HG03354 (cell line): Measurements from ENCODE around the gene ADCY9.

ENCODE experiments used
- ATAC-seq: cut with Tn5 transposase; IDR thresholded peaks from one replicate; pipeline ENCODE4 v1.9.1; 2021; ENCODE audit warnings: mild to moderate bottlenecking; ENCODE audit not compliant: unreplicated experiment, poor library complexity, severe bottlenecking

The ADCY9 gene

DNA sequence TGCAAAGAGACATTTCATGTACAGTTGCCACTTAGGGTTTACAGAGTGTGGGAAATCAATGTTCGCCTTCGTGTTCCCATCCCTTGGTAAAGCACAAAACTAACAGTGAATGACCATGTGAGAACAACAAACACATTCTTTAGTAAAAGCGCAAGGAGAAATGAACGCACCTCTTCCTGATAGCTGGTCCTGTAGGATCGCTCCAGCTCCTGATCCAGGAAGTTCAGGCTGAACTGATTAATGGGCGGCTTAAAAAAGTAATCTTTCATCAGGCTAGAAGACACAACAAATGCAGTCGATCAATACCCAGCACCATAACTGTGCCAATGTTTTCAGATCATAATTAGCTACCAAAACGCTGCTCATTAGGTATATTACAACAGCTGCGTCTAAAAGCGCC lies 127.4 kb downstream of the ADCY9 start:
- ATAC-seq, result no peak

DNA sequence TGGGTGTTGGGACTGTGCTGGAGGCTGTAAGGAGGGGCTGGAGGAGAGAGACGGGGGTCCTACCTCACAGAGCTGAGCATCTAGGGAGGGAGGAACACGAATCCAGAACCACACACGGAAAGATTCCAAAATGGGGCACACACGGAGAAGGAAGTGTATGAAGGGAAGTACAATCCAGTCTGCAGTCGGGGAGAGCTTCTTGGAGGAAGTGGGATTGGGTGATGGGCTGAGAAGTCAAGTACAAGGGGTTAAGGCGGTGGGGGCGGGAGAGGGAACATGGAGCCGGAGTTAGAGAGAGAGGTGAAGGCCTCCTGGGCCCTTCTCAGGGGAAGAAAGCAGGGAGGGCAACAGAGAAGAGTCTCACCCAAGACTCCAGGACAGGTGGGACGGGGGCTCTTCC lies 128.2 kb downstream of the ADCY9 start:
- ATAC-seq, result no peak

DNA sequence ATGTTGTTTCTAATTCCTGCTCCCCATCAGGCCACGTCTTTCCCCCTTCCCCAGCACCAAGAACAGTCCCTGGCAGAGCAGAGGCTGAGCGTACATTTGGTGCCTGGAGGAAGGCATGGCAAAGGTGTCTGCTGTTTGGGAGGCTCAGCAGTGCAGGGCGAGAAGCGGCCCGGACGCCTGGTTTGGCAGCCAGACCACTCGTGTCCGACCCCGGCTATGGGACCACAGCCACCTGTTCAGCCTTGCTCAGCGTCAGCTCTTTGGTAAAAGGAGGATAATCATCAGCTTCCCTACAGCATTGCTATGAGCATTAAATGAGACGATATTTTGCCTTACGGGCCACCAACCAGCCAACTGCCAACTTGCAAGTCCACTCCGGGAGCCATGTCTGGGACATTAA lies 129.0 kb downstream of the ADCY9 start:
- ATAC-seq, result no peak

DNA sequence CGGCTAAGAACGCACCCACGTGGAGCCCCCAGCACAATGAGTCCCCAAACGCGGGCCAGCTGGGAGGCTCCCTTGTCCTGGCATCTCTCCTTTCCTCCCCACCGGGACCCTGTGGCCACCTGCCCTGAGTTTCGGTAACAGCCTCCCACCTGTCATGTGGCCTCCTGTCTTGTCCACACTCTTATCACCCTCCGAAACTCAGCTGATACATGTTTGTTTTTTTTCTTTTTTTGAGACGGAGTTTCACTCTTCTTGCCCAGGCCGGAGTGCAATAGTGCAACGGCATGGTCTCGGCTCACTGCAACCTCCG lies 130.1 kb downstream of the ADCY9 start:
- no peak for ATAC-seq

DNA sequence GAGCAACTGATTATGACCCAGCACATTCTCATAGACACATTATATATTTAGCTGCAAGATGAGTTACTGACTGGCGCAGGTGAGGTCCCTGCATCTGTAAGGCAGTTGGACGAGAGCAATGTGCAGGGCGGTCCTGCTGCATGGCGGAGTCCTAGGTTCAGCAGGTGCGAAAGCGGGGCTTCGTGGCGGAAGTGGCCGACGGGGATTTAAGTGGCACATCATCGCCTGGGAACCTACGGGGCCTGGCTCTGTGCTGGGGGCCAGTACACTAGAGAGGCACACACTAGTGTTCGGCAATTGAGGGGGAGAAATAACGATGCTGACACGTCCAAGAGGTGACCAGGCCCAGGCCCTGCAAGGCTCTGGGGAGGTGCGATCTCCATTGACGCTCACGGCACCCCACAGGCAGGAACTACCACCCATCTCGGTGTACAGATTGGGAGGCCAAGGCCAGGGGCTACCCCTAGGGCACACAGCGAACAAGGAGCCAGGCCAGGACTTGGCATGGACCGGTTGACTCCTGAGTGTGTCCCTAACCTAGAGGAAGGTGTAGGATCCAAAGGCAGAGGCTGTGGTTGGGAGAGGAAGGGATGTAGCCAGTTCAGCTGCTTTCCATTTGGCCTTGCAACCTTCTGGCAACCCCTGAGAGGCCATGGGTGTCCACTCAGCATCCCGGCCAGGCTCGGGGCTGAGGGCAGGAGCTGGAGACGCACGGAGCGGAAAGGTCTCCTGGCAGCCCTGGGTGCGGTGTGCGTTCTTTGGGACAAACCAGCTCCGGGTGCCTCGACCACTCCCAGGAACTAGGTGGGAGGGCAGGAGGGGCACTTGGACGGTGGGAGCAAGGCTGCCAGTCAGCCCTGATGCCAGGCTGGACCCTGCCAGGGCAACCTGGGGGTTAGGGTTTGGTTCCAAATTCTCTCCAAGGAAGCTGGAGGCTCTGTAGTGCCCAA lies 131.9 kb downstream of the ADCY9 start:
- no peak for ATAC-seq

DNA sequence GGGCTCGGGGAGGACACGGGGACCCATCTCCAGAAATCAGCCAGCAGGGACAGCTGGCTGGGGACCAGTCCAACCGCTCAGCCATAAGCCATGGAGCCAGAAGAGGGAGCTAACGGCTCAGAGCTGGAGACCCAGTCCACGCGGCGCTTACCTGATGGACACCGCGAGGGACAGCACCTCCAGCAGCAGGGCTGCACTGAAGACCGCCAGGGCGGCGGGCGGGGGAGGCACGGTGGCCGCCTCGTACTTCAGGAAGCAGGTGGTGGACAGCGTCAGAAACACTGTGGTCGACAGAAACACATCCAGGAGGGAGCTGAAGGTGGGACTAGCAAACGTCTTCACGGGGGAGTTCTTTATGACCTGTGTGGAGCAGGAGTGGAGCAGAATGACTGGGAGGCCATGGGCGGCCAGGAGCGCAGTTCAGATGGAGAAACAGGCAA lies 133.1 kb downstream of the ADCY9 start:
- ATAC-seq, result no peak

DNA sequence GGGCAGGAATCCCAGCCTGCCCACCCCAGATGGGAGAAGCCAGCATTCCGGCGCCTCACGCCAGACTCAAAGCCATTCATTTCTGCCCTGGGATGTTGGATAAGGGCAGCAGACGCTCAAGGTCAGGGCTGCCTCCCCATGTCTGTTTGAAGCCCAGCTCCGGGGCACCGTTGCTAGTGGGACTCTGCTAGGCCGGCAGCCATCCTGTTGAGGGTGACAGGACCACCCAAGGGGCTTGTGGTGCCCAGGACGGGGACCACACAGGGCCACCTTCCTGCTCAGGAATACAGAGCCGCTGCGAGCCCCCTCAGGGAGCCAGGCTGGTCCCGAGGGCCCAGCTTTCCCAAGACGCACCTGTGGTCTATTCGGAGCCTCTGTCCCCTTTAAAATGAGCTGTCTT lies 134.0 kb downstream of the ADCY9 start:
- no peak for ATAC-seq

DNA sequence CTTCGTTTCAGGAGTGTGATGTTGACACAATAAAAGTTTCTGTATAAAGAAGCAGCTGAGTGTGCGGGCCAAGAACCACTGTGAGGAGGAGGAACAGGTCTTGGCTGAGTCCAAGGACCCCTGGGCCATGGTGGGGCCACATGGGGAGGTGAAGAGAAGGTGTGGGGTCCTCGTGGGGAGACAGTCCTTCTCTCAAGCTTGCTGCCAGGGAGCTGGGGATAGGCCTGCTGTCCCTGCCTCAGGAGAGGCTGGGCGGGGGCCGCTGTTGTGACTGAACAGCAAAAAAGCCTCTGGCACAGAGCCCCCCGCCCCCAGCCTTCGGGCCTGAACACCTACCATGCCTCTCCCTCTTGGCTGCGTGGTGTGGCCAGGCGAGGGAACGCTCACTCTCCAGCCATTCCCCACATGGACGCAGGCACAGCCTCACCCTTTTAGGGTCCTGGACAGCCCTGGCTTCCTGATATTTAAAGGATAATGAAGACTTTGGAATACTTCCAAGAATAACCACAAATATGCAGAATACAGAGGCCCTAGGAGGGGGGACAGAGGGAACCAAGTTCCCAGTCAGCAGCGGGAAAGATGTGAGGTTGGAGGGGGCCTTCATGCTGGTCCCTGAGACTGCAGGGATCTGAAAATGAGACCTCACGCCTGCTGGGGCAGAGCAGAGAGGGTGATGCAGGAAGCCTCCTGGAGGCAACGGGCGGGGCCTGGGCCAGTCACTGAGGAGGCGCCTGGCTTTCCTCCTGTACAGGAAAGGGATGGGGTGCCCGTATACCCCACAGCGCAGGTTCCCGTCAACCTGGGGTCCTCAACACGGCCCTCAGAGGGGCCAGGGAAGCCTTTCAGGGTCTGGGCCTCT lies 135.8 kb downstream of the ADCY9 start:
- no peak for ATAC-seq

DNA sequence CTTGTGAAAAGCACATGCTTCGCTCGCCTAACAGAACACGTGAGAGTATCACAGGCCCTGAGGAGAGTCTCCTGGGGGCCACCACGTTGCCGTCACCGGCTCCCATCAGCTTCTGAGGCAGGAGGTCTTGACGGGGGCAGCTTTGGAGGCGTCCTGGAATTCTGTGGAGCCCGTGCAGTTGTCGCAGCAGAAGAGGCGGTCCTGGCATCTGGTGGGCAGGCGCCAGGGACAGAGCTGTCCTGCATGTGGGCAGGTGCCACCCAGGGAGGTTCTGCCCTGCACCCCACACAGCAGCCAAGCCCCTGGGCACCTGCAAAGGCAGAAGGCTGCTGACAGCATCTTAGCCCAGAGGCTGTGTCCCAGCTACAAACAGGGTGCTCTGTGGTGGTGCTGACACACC lies 136.7 kb downstream of the ADCY9 start:
- no peak for ATAC-seq

DNA sequence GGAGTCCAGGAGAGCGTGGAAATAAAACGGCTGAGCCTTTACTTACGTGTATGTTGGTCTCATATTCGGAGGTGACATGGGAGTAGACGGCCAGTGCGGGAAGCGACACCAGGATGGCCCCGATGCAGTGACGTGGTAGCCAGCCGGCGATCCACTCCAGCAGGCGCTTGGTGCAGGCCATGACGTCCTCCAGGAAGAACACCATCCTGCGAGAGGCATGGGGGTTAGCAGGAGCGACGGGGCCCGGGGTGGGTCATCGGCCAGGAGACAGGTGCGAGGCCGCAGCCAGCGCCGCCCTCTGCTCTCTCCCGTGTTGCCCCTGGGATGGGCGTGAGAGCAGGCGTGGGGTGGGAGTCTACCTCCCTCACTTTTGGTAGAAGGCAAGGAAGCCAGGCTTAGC lies 137.2 kb downstream of the ADCY9 start:
- ATAC-seq, result no peak

DNA sequence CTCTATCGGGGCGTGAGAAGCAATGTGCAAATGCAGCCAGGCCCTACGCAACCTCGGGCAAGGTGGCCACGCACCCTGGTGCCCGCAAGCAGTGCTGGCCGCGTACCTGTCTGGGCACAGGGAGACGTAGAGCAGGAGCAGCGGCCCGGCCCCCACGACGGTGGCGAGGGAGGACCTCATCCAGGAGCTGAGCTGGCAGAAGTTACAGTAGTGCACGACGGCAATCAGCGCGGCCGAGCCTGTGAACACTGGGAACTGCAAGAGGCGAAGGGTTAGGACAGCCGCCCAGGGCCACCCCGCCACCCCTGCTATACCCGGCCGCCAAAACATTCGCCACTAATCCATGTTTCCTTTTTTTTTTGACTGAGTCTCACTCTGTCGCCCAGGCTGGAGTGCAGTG lies 138.9 kb downstream of the ADCY9 start:
- ATAC-seq, result no peak

DNA sequence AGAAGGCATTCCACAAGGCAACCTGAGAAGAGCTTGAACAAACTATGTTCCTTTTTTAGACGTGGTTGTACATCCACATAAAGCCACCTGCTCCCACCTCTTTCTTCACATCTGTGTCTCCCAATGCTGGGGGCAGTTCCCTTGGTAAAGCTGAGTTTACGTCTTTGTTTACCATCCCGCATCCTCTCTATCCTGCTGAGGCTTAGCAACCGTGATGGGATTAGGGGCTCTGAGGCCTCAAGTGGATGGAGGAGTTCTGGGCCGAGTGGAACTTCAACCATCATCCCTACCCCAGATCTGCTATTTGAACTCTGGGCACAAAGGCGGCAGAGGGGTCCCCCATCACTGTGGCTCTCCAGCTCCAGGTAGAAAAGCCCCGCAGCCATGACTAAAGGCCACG lies 141.5 kb downstream of the ADCY9 start:
- ATAC-seq, result no peak

DNA sequence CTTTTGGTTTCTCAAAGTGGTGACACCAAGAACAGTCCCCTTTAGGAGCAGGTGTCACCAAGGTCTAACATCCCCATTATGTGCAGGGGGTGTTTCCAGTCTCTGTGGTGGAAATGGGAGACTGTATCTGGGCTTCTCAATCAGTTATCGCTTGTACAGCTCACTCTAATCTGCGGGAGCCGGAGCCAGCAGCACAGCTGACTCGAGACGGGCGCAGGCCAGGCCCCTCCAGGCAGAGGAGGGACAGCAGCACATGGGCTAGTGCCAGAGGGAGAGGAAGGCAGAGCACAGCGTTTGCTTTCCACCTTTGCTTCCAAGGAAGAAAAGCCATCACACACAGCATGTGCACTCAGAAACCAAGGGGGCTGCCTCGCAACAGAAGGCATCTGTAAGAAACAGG lies 144.5 kb downstream of the ADCY9 start:
- no peak for ATAC-seq

DNA sequence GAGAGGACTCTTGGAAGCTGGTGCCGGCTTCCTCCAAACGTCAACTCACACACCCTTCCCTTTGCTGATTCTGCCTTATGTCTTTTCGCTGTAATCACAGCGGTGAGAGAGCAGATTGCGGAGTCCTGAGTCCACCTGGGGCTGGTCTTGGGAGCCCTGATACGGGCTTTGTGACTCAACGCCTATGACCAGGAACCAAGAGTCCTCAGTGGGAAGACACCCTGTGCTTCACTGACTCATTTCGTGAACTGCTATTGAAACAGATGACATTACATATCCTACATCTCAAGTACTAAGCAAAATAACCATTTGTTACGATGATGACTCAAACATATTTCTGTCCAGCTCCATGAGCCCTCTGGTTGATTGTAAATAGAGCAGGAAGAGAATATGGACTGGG lies 145.0 kb downstream of the ADCY9 start:
- no peak for ATAC-seq

DNA sequence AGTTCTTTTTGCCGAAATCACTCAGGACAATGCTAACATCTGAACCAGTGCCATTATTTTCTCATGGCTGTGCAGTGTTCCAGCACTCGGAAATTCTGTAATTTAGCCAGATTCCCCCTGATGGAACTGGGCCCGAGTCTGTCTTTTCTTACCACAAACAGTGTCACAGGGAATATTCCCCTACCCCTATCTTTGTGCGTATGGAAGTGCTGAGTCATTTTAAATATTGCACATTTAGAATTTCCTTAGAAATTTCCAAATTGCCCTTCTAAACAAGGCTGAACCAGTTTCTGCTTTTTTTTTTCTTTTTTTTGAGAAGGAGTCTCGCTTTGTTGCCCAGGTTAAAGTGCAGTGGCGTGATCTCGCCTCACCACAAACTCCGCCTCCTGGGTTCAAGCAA lies 147.7 kb downstream of the ADCY9 start:
- no peak for ATAC-seq

DNA sequence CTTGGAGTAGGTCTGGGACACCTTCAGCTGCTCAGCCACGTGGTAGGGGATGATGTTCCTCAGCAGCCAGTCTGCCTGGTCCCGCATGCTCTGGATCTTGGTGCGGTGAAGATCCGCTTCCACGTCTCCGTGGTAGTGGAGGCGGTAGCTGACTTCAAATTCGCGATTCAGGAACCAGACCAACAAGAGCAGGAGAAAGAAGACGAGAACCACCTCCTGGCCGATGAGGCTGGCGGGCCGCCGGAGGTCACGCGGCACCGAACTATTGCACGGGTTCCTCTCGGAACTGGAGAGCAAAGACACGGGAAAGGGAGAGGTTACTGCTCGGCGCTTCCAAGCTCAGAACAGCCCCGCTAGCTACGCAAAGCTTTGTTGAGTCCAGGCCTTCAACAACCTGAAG lies 149.6 kb downstream of the ADCY9 start:
- ATAC-seq, result no peak

DNA sequence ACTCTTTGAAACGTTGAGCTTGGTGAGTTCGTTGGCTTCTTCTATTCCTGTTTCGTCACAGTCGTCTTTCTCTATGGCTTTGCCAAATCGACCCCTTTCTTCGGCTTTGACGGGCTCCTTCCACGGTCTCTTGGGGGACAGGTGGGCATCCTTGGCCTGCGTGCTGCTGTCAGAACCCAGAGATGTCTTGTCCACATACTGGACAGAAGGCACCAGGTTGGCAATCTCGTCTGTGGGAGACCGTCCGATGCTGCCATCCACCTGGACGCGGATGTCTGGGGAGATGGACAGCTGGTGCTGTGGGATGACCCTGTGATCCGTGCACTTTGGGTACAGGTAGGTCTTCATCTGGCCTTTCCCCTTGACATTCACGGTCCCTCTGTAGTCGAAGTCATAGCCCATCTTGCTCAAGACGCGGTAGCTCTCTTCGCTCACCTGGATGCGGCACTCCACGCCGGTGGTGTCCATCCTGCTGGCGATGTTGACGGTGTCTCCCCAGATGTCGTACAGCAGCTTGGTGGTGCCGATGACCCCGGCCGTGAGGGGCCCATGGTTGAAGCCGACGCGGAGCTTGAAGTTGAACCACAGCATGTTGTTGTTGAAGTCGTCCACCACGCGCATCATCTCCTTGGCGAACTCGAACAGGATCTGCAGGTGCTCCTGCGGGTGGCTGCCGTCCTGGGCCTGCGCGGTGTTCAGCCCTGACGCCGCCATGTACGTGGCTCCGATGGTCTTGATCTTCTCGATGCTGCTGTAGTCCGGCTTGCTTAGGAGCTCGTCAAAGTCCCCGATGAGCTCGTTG lies 150.3 kb downstream of the ADCY9 start:
- no peak for ATAC-seq

DNA sequence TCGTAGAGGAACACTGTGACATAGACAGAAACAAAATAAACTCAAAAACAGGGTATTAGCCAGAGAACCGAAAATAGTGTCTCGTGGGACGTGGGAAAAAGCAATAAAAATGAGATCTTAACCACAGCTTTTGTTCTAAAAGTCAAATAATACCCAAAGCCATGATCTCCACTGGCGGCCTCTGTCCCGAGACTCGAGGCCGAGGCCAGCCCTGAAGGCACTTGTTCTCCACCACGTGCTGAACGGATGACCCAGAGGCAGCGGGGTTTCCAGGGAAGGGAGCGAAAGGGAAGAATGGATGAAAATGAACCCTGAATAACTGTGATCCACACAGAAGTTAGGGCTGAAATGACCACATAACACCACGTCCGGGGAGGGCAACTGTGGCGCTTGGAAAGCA lies 150.9 kb downstream of the ADCY9 start:
- ATAC-seq, result no peak

DNA sequence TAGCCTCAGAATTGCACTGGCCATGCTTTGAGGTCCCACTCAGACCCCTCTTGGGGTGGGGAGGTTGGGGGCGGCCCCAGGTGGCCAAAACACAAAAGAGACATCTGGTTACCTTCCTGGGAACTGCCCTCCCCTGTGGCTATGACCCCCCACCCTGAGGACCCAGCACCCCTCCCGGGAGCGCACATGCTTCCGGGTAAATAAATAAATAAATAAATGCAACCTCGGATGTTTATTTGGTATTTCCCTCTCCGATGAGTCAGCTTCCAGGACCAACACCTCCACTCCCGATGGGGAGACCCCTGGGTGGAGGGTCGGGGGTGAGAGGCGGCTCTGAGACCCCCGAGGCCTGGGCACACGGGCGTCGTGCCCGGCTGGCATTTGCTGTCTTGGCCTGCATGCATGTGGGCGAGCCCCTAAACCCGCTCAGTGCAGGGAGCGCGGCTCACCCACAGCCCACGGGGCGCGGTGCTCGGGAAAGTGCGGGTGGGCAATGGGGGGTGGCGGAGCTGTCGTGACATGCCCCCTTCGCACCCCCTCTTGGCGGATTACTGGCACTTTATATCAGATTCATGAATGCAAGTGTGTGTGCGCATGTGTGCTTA lies 151.5 kb downstream of the ADCY9 start:
- no peak for ATAC-seq
